PC-3 (cell line): ENCODE data around the gene DNAJC3.

ENCODE experiments used
- CTCF ChIP-seq: fragments of 300-600 bp; sonication (generic); conservative IDR thresholded peaks from 2 replicates; pipeline ENCODE4 v1.5.1; 2017; ENCODE audit warnings: antibody characterized with exemption, low read depth, mild to moderate bottlenecking, low read length
- EZH2 ChIP-seq: fragments of 300-600 bp; sonication (generic); IDR thresholded peaks from one replicate; pipeline ENCODE4 v1.6.1; 2017; ENCODE audit warnings: antibody characterized with exemption, mild to moderate bottlenecking, low read length; ENCODE audit not compliant: unreplicated experiment

DNA sequence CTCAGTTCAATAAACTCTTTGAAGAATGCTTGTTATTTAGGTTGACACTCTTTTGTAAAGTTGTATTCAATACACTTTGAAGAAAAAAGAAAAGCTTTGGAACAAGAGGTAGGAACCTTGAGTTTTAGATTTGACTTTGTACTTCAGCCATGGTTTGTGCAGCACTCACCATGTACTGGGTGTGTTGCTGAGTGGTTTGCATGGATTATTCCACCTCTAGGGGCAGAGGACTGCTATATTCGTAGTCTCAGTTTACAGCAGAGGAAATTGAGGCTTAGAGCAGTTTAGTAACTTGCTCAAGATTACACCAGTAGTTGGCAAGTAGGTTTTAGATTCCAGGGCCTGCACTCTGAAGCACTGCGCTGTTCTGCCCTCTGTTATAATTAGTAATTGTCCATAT lies 68.8 kb downstream of the DNAJC3 start:
- TF ChIP-seq CTCF (0 out of 2 replicates have a peak, but pooled peaks have one; percentile 12), EZH2 (no peak)
